GM23338 (cell line): ENCODE measurements around the gene CRY1.

Experiments
- EZH2 ChIP-seq: fragments of 200-600 bp; sonication (generic); IDR thresholded peaks from one replicate; pipeline ENCODE4 v1.8.0; 2017; ENCODE audit warnings: antibody characterized with exemption, mild to moderate bottlenecking, low read depth; ENCODE audit not compliant: unreplicated experiment
- EZH2phosphoT487 ChIP-seq: fragments of 200-600 bp; sonication (generic); IDR thresholded peaks from one replicate; pipeline ENCODE4 v1.8.1; 2018; ENCODE audit warnings: antibody characterized with exemption; ENCODE audit not compliant: unreplicated experiment
- POLR2AphosphoS5 ChIP-seq: IDR thresholded peaks from 2 replicates; pipeline ENCODE4 v1.6.1; 2016; ENCODE audit warnings: antibody characterized with exemption, low read depth
- TF ChIP-seq, protein P1 (sequence below), 2 experiments: fragments of 200-600 bp in 1 of 2; sonication (generic) in 1 of 2; conservative IDR thresholded peaks; 2 replicates each; pipeline versions ENCODE4 v1.5.1 to v1.6.1; 2016 to 2017; ENCODE audit warnings: antibody characterized with exemption in 2 of 2, low read depth in 2 of 2, mild to moderate bottlenecking in 2 of 2, moderate library complexity in 1 of 2
- TF ChIP-seq, protein P2 (sequence below): IDR thresholded peaks from one replicate; pipeline ENCODE4 v1.6.1; 2018; ENCODE audit warnings: antibody characterized with exemption; ENCODE audit not compliant: unreplicated experiment

DNA sequence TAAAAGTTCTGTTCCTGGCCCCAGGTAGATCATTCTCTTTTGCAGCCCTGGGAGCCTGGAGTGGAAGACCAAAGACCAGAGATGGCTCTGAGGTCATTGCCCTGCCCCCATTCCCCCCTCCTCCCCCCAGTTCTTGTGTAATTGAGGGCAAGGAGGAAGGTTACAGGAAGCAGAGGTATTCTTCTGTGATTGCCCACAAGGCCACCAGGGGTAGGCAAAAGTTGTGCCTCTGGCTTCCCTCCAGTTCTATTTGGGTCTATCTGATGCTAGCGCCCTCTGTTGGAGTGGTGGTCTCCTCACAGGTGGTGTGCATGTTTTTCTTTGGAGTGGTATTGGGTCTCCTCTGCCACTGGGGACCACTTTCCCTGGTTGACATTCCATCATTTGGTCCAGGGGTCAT lies 41.2 kb upstream of the CRY1 start:
- TF ChIP-seq EZH2: no peak
- TF ChIP-seq, protein P1, sequence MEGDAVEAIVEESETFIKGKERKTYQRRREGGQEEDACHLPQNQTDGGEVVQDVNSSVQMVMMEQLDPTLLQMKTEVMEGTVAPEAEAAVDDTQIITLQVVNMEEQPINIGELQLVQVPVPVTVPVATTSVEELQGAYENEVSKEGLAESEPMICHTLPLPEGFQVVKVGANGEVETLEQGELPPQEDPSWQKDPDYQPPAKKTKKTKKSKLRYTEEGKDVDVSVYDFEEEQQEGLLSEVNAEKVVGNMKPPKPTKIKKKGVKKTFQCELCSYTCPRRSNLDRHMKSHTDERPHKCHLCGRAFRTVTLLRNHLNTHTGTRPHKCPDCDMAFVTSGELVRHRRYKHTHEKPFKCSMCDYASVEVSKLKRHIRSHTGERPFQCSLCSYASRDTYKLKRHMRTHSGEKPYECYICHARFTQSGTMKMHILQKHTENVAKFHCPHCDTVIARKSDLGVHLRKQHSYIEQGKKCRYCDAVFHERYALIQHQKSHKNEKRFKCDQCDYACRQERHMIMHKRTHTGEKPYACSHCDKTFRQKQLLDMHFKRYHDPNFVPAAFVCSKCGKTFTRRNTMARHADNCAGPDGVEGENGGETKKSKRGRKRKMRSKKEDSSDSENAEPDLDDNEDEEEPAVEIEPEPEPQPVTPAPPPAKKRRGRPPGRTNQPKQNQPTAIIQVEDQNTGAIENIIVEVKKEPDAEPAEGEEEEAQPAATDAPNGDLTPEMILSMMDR (conservative IDR thresholded peaks at IDR 0.05; ENCODE audit: low read depth in 2 of 2): peak; percentile 82 to 85
- TF ChIP-seq POLR2AphosphoS5: no peak
- TF ChIP-seq, protein P2, sequence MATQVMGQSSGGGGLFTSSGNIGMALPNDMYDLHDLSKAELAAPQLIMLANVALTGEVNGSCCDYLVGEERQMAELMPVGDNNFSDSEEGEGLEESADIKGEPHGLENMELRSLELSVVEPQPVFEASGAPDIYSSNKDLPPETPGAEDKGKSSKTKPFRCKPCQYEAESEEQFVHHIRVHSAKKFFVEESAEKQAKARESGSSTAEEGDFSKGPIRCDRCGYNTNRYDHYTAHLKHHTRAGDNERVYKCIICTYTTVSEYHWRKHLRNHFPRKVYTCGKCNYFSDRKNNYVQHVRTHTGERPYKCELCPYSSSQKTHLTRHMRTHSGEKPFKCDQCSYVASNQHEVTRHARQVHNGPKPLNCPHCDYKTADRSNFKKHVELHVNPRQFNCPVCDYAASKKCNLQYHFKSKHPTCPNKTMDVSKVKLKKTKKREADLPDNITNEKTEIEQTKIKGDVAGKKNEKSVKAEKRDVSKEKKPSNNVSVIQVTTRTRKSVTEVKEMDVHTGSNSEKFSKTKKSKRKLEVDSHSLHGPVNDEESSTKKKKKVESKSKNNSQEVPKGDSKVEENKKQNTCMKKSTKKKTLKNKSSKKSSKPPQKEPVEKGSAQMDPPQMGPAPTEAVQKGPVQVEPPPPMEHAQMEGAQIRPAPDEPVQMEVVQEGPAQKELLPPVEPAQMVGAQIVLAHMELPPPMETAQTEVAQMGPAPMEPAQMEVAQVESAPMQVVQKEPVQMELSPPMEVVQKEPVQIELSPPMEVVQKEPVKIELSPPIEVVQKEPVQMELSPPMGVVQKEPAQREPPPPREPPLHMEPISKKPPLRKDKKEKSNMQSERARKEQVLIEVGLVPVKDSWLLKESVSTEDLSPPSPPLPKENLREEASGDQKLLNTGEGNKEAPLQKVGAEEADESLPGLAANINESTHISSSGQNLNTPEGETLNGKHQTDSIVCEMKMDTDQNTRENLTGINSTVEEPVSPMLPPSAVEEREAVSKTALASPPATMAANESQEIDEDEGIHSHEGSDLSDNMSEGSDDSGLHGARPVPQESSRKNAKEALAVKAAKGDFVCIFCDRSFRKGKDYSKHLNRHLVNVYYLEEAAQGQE: no peak
- TF ChIP-seq EZH2phosphoT487: no peak
